GM13976 (cell line): ENCODE measurements around the gene HS1BP3.

ENCODE experiments used
- DNase-seq: peaks from one replicate; pipeline ENCODE4 v3.0.0; 2012; ENCODE audit warnings: low spot score
- CTCF ChIP-seq: IDR thresholded peaks from 2 replicates; pipeline ENCODE4 v1.5.1; 2012; ENCODE audit warnings: borderline replicate concordance, mild to moderate bottlenecking; ENCODE audit not compliant: insufficient read depth; ENCODE audit errors: extremely low read depth, missing control alignments, control extremely low read depth
- in situ Hi-C: fragments of 300-500 bp; cut with MboI; formaldehyde crosslinking; loops from one replicate; pipeline ENCODE4 v1.12.0; 2022; ENCODE audit warnings: low sequenced_read_pairs, mixed read lengths, inconsistent platforms; ENCODE audit not compliant: unreplicated experiment

The HS1BP3 gene

DNA sequence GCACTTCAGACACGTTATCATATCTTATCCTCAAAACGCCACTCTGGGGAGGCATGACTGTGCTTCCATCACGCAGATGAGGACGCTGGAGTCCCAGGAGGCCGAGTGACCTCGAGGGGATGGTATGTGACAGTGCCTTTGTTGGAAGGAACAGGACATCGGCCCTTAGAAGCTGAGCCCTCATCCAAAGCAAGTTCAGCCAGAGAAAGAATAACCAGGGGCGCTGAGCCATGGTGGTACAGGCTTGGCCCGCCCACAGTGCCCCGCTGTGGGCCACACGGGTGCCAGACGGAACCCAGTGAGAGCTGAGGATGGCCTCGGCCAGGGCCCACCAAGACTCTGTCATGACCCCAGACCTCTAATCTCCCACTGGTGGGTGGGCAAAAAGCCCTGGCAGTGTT is 31.3 kb downstream of the HS1BP3 start:
- in situ Hi-C loops = no loop called here
- no peak for DNase-seq
- no peak for TF ChIP-seq CTCF

DNA sequence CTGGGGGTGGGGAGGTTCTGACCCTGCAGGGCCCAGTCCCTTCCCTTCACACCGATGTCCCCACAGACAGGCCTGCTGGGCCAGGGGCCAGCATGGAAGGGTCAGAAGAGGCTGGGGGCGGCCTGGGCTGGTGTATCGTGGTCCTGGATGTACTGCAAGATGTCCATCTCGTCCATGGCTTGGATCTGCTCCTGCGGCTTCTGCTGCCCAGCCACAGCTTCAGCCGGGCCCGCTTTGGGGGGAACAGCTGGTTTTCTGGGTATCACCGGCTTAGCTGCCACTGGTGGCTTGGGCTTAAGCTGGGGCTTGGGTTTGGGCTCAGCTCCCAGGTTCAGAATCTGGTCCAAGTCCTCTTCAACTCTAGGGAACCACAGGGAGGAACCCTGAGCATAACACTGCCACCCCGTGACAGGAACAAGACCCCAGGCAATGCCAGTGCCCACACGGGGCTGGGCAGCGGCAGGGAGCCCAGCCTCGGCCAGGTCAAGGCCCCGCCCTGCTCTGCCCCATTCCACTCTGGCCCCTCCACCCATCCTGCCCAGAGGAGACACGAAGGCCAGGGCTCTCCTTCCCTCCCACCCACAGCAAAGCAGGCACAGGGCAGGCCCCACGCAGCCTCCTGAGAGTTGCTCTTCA is 31.9 kb downstream of the HS1BP3 start:
- DNase-seq = no peak
- no peak for TF ChIP-seq CTCF
- in situ Hi-C loops = no loop called here

GRCh38 chr2:20618468-20618885 is 32.4 kb downstream of the HS1BP3 start:
- TF ChIP-seq CTCF = no peak
- in situ Hi-C loops = no loop called here
- no peak for DNase-seq

- DNase-seq = no peak
- no peak for TF ChIP-seq CTCF
- in situ Hi-C loops = no loop called here
Observed at GRCh38 chr2:20617892-20618467, 32.9 kb downstream of the HS1BP3 start.

DNA sequence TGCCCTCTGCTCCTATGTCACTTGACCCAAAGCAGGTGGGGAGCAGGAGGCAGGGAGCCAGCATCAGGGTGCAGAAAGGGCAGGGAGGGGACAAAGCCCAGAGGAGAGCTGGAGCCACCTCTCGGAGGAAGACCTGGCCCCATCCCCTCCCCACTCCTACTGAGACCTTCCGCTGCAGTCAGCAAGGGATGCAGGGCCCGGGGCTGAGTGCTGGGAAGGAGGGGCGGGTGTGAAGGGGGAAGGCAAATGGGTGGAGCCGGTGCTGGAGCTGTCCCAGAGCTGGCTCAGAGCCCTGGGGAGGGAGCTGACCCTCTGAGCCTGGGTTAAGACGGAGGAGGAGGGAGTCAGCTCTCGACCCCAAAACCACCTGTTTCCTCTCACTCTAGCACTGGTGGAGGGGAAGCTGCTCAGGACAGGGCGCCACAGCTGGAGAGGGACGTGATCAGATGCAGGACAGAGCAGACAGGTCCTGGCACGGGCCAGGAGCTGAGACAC is 33.8 kb downstream of the HS1BP3 start:
- no peak for TF ChIP-seq CTCF
- DNase-seq = no peak
- in situ Hi-C loops = no loop called here

DNA sequence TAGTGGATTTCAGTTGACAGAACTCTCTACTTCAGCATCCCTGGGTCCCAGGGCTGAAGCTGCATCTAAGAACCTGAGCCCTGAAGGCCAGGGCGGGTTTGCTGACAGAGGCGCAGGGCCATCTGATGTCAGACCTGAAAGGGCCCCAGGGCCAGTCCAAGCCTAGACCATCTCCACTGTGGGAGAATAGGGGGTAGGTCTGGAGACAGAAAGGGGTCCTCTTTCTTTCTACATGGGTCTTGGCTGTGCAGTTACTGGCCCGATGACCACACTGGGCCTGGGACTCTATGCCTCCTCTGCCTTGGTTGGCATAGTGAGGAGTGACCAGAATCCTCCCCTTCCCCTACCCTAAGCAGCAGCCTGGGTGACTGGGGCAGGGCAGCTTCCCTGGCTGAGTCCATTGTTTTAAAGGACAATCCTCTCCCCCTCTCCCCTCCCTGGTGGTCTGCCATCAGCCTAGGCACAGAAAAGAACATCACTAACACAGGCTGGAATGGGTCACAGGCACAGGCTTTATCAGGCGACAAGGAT is 34.5 kb downstream of the HS1BP3 start:
- no peak for DNase-seq
- in situ Hi-C loops = no loop called here
- TF ChIP-seq CTCF = no peak
